GM19035 (cell line): ENCODE measurements around the gene MOB3A.

Source experiments
- ATAC-seq: cut with Tn5 transposase; IDR thresholded peaks from one replicate; pipeline ENCODE4 v1.9.1; 2021; ENCODE audit not compliant: unreplicated experiment

Gene MOB3A

GRCh38 chr19:2123682-2124387 is 27.7 kb upstream of the MOB3A start:
- ATAC-seq: no peak

GRCh38 chr19:2122982-2123381 is 26.9 kb upstream of the MOB3A start:
- ATAC-seq: no peak

DNA sequence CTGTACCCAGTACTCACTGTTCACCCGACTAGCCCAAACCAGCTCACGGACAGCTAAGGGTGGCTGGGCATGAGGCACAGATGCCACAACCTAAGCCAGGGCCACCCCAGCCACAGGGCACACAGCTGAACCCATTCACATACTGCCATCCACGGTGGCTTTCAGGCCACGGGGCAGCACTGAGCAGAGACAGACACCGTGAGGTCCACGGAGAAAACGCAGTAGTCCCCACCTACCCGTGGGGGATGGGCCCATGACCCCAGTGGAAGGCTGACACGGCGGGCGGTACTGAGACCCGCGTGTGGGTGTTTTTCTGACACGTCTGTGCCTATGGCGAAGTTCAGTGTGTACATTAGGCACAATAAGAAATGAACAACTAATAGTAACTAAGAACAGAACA is 26.1 kb upstream of the MOB3A start:
- ATAC-seq: no peak

- ATAC-seq: no peak
Measured at GRCh38 chr19:2121416-2122051, 25.4 kb upstream of the MOB3A start.

GRCh38 chr19:2120821-2121220 is 24.7 kb upstream of the MOB3A start:
- ATAC-seq: no peak

DNA sequence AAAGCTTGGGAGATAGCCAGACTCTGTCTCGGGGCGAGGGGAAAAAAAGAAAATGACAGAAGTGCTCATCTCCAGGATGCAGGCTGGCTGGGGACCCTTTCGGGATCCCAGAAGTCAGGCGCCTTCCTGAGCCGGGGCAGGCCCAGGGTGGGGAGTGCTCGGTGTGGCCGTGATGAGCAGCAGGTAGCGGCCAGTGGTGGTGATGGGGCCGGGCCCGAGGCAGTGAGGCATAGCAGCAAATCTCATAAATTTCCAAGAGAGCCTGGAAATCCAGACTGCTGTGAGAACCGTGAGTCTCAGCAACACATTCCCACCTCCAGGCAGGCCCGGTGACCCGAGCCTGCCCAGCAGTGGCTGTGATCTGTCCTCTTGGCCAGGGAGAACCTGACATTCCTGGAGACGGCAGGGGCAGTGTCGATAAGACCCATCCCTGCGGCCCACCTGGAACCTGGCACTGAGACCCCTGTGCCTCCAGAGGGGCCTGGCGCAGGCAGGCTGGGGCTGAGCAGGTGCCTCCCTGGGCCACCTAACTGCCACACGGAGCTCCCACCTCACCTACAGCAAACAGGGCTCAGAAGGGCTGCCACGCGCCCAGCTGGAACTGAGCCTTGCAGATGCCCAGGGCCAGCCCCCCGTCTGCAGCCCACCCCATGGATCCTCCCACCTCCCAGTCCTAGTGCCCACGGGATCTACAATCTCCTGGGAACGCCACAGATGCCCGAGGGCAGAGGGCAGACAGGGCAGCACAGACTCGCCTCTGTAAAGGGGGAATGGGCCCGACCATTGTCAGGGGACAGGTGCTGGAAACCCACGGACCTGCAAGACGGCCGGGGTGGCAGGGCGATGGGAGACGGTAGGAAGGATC is 24.0 kb upstream of the MOB3A start:
- ATAC-seq: no peak

- no peak for ATAC-seq
Measured at GRCh38 chr19:2118438-2118837, 22.3 kb upstream of the MOB3A start.

- no peak for ATAC-seq
Measured at GRCh38 chr19:2117215-2117960, 21.3 kb upstream of the MOB3A start.

GRCh38 chr19:2116507-2116906 is 20.4 kb upstream of the MOB3A start:
- ATAC-seq: no peak

DNA sequence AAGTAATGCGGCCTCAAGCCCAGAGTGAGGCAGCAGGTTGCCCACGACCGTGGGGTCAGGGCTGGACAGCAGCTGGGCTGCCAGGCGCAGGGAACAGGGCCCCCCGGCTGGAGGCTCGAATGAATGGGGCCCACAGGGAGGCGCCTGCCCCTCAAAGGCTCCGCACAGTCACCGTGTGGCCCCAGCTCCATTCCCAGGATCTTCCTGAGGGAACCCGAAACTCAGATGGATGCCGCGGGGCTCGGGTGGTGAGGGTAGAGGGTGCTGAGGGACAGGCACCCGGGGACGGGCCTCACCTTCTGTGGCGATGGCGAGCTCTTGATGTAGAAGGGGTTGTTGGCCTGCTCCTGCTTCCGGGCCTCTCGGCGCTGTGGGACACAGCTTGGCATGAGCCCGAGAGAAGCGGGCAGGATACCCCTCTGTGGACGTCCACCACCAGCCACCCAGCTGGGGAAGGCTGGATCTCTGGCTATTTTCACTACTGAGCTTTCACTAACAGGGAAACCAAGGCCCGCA is 19.8 kb upstream of the MOB3A start:
- ATAC-seq: no peak

- ATAC-seq: no peak
Measured at GRCh38 chr19:2115324-2115723, 19.2 kb upstream of the MOB3A start.

DNA sequence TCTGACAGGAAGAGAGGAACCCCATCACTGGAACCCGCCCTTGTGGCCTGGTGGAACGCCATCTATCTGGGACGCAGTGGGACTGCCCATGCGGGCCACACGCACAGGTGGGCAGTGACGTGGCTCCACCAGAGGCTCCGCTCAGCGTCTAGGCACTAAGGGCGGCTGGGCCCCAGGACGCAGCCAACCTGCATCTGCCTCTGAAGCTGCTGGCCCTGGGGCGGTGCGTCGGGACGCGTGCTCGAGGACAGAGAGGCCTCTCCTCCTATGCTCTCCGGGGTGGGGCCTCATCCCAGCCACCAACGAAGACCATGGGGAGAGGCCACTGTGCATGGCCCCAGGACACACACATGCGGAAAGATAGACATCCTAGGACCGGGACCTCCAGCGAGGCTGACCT is 18.7 kb upstream of the MOB3A start:
- no peak for ATAC-seq

DNA sequence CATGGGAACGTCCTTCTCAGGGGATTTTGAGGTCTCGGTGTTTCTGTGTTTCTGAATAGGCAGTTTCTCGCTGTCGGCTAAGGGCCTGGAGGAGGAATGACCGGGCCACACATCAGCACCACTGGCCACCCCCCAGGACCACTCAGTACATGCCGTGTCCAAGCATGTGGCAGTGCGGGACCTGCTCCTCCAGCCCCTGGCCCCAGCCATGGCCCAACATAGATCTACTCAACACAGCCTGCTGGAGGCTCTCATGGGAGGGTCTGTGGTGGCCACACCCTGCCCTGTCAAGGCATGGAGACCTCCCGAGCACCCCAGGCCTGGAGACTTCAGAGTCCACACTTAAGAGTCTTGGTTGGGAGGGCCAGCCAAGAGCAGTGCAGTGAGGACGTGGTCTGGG is 18.1 kb upstream of the MOB3A start:
- ATAC-seq: no peak

DNA sequence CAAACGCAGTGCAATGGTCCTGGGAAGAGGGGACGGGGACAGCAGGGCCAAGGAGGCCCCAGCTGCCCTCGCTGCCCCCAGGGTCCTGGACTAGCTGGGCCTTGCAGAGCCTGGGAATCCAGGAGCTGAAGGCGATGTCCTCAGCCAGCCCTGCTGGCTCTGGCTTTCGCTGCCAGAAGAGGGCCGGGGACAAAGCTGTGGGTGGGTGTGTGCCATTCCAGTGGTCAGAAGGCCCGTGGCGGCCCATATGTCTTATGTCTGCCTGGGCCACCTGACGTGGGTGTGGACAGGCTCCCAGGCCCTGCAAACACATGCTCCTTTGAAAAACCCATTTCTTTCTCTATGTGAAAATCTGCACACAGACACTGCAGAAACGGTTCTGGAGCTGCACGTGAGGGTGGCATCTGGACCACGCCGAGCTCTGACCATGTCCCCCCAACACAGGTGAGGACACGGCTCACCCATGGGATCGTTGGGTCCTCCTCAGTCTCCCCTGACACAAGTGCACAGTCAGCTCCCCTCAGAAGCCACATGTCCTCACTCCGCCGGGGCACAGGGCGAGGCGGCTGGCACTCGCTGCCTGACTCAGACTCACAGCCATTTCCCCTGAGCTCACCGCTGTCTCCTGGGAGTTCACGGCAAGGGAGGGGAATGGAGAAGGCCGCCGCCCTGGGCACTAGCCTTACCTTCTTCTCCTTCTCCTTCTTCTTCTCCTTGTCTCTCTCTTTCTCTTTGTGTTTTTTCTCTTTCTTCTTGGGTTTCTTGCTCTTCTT is 17.5 kb upstream of the MOB3A start:
- no peak for ATAC-seq

- ATAC-seq: no peak
Measured at GRCh38 chr19:2112516-2113320, 16.6 kb upstream of the MOB3A start.

DNA sequence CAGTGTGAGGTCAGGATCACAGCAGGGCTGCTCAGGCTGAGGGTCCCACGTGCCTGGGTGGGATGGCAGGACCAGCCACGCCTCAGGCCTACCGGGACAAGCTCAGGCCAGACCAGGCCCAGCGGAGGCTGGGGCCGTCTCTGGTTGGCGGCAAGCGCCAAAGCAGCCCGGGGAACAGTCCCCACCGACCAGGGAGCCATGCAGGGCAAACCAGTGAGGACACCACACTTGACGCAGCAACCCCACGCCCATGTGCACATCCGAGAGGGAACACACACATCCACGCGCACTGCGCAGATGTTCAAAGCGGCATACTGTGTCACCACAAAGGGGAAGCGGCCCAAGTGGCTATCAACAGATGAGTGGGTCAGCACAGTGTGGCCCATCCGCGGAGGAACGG is 15.8 kb upstream of the MOB3A start:
- no peak for ATAC-seq

GRCh38 chr19:2111425-2111824 is 15.3 kb upstream of the MOB3A start:
- ATAC-seq: no peak

DNA sequence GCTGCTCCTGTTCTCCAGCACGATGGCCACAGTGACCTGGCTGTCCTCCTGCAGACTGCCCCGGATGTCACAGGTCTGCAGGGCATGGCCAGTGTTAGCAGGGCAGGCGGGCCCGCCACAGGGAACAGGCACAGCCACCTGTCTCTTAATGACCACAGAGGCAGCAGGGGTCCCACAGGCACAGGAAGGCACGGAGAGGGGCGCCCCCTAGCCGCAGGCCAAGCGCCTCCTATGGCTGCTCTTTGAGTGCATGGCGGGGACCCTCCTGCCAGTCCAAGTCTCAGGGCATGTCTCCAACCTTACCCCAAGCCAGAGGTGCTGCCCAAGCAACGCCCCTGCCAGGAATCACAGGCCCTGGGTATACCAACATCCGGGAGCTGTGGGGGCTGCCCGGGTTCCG is 14.7 kb upstream of the MOB3A start:
- ATAC-seq: no peak

- no peak for ATAC-seq
Measured at GRCh38 chr19:2109046-2109864, 13.1 kb upstream of the MOB3A start.
